NCI-H510A treated with DMSO at 0.1 percent for 48 hours (cell line): ENCODE data around the gene PGM2L1.
"Not testable (repeated sequence)": the region's sequence is repeated elsewhere in the genome, so short reads cannot be mapped to it uniquely, and the experiment has no call there.

ENCODE experiments used
- DNase-seq: peaks from one replicate; lab custom pipeline; 2025; lab: John Stamatoyannopoulos, UW

PGM2L1 gene

GRCh38 chr11:74398244-74399159, at the start of gene PGM2L1:
PGM2L1 (minus strand) TSS chr11:74398433; CDS start chr11:74398161, 272 bp downstream.
- peak; percentile 98 for DNase-seq

- DNase-seq = no peak
These were observed 49.5 kb upstream of the PGM2L1 start for GRCh38 chr11:74447720-74448119.

GRCh38 chr11:74446532-74446938, 48.3 kb upstream of the PGM2L1 start:
- DNase-seq = no peak

- DNase-seq = no peak
These were observed 46.1 kb upstream of the PGM2L1 start for GRCh38 chr11:74444173-74444826.

GRCh38 chr11:74443071-74443864, 45.0 kb upstream of the PGM2L1 start:
- peak; percentile 54 for DNase-seq

GRCh38 chr11:74442636-74443035, 44.4 kb upstream of the PGM2L1 start:
- no peak for DNase-seq

- no peak for DNase-seq
These were observed 40.4 kb upstream of the PGM2L1 start for GRCh38 chr11:74438681-74439080.

- DNase-seq = no peak
These were observed 39.3 kb upstream of the PGM2L1 start for GRCh38 chr11:74437441-74438042.

- no peak for DNase-seq
These were observed 36.3 kb upstream of the PGM2L1 start for GRCh38 chr11:74434528-74434927.

- DNase-seq = no peak
These were observed 31.0 kb upstream of the PGM2L1 start for GRCh38 chr11:74429205-74429604.

- no peak for DNase-seq
These were observed 29.2 kb upstream of the PGM2L1 start for GRCh38 chr11:74427384-74427886.

- DNase-seq = no peak
These were observed 26.9 kb upstream of the PGM2L1 start for GRCh38 chr11:74425100-74425499.

- no peak for DNase-seq
These were observed 20.3 kb upstream of the PGM2L1 start for GRCh38 chr11:74418509-74418895.

GRCh38 chr11:74417860-74418508, 19.8 kb upstream of the PGM2L1 start:
- DNase-seq = no peak

- DNase-seq = peak; percentile 70
These were observed 19.2 kb upstream of the PGM2L1 start for GRCh38 chr11:74417379-74417804.

- DNase-seq = not testable (repeated sequence)
These were observed 18.7 kb upstream of the PGM2L1 start for GRCh38 chr11:74416974-74417373.

- no peak for DNase-seq
These were observed 14.6 kb upstream of the PGM2L1 start for GRCh38 chr11:74412733-74413359.

- DNase-seq = no peak
These were observed 14.1 kb upstream of the PGM2L1 start for GRCh38 chr11:74412321-74412720.

- DNase-seq = no peak
These were observed 11.4 kb upstream of the PGM2L1 start for GRCh38 chr11:74409633-74410032.

- DNase-seq = no peak
These were observed 5.5 kb upstream of the PGM2L1 start for GRCh38 chr11:74403607-74404321.
